GM12801 (cell line): ENCODE data around the gene SNN.

Experiments used
- TF ChIP-seq, protein P1 (sequence below): IDR thresholded peaks from one replicate; pipeline ENCODE4 v1.5.1; 2011; ENCODE audit warnings: control low read depth; ENCODE audit not compliant: insufficient read length; ENCODE audit errors: extremely low read depth

The SNN gene

GRCh38 chr16:11683145-11683544 is 14.9 kb downstream of the SNN start:
- TF ChIP-seq, protein P1, sequence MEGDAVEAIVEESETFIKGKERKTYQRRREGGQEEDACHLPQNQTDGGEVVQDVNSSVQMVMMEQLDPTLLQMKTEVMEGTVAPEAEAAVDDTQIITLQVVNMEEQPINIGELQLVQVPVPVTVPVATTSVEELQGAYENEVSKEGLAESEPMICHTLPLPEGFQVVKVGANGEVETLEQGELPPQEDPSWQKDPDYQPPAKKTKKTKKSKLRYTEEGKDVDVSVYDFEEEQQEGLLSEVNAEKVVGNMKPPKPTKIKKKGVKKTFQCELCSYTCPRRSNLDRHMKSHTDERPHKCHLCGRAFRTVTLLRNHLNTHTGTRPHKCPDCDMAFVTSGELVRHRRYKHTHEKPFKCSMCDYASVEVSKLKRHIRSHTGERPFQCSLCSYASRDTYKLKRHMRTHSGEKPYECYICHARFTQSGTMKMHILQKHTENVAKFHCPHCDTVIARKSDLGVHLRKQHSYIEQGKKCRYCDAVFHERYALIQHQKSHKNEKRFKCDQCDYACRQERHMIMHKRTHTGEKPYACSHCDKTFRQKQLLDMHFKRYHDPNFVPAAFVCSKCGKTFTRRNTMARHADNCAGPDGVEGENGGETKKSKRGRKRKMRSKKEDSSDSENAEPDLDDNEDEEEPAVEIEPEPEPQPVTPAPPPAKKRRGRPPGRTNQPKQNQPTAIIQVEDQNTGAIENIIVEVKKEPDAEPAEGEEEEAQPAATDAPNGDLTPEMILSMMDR = no peak

DNA sequence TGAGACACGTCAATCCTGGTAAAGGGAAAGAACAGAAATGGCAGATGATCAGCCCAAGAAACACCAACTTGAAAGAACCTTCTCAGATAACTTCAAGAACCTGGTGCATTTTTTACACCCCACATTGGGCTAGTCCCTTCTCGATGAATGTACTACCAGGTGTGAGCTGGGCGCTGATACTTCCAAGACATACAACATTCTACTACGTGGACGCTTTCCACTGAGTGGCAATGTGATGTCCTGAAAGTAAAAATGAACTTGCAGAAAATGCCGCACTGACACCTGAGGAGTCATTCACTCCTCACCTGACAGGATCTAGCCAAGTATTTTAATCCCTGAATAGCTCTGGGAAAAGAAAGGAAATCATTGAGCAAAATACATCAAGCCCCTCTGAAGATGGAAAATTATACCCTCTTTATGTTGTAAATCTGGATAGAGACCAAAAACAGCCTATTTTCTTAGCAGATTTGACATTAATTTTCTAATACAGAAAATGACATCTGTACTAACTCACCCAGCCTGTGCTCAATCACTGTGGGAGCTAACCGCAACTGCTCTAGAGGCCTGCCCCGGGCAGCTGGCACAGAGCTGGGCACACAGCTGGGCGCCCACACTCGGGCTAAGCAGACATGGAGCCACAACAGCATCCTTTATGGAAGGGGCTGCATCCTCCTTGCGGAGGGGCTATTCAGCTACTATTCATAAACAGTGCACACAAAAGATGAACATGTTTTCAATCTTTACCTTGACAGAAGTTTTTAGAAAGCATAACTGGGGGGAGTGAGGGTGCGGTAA is 16.2 kb downstream of the SNN start:
- TF ChIP-seq, protein P1 = no peak

GRCh38 chr16:11685844-11686618 is 17.8 kb downstream of the SNN start:
- TF ChIP-seq, protein P1 = no peak

- TF ChIP-seq, protein P1 = no peak
Measured at GRCh38 chr16:11686713-11687380, 18.6 kb downstream of the SNN start.

DNA sequence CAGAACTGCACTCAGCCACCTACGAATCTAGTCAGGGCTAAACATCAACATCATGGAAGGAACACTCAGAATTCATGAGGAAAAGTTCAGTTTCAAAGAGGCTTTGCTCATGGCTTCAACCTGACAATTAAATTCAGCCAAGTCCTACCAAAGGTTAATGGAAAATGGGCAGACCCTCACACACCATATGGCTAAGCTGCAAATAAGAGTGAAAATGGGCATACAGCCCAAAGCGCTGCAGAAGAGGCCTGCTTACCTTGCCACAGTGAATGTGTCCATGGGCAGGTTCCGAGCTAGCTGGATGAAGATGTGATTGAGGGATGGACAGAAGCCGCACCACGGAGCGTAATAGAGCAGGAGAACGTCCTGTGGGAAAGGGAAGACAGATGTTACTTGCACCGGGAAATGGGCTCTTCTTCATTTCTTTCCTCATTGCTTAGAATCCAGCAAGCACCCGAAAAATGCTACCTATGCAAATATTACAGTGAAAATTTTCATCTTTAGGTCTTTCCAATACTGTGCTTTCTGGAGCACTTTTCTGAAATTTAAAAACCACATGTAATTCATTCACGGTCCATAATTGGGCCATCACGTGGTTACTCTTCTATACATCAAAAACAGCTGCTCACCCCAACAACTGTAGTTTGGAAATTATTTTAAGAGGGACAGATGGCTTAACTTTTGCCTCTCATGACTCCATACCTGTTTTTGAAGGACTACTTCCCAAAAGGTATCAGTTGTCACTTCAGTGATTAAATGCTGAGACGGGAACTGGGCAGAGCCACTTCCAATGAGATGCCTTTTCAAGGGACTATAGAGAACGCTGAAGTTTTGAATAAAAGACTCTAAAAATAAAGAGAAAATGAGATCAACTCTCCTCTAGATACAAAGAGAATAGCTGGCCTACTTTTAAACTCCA is 19.6 kb downstream of the SNN start:
- TF ChIP-seq, protein P1 = no peak

DNA sequence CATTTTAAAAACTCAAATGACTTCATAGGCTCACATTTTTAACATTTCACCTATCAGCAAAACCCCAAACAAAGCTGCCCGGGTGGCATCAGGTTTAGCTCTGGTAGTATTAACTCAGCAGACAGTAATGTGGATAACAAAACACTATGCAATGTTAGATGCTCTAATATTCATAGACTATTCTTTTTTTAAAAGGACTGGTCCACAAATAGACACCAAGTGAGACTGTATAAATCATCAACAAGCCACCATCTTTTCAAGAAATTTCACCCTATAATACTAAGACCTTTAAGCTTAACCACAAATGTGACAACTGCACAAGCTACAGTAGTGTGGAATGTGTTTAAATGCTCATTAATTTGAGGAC is 20.2 kb downstream of the SNN start:
- TF ChIP-seq, protein P1 = no peak
